Endothelial cell of umbilical vein (primary cell): ENCODE data around the gene ACSS2. TPM values are rescaled to one million over a fixed set of nuclear protein-coding genes. Genes with fewer than 3 reads are reported as not detected.

Experiments
- BruUV-seq: library from RNA; stranded (reverse); fragments of 400-500 nt; replicated peaks from 2 replicates; lab custom pipeline; 2021; lab: Mats Ljungman, UMichigan
- CTCF ChIA-PET: fragments of 300-600, 350-600 bp; sonication (Branson Sonifier 250); formaldehyde crosslinking; loops from one replicate; lab custom pipeline; 2021; ENCODE audit warnings: antibody characterized with exemption, inconsistent platforms; lab: Charles Lee
- POLR2A ChIA-PET: fragments of 300-600, 350-600 bp; sonication (Branson Sonifier 250); formaldehyde crosslinking; loops from one replicate; lab custom pipeline; 2021; ENCODE audit warnings: antibody characterized with exemption, inconsistent platforms; lab: Charles Lee
- DNase-seq: peaks from one replicate; pipeline ENCODE4 v3.0.0-alpha.2; 2011; ENCODE audit warnings: low read depth, low spot score
- FAIRE-seq: peaks from 2 replicates; lab custom pipeline; 2011; peaks lifted over from hg19 to GRCh38; lab: Jason Lieb, UNC
- H2AFZ ChIP-seq: 2 replicates; pipeline ENCODE4 v1.6.0; 2012; ENCODE audit warnings: low read depth, low read length, control low read depth, inconsistent platforms
- H3K27ac ChIP-seq: 2 replicates; pipeline ENCODE4 v1.5.1; 2011; ENCODE audit warnings: low read depth, mild to moderate bottlenecking, control low read depth, low read length, moderate library complexity; ENCODE audit not compliant: insufficient read depth
- H3K27me3 ChIP-seq, 2 experiments: 2 replicates each; pipeline versions ENCODE4 v1.6.0 to v1.6.1; 2011; ENCODE audit warnings: low read length in 2 of 2, mixed read lengths in 1 of 2; ENCODE audit not compliant: control insufficient read depth in 2 of 2, insufficient read depth in 2 of 2
- H3K36me3 ChIP-seq, 2 experiments: 2 replicates in 1 of 2; 3 replicates in 1 of 2; pipeline ENCODE4 v1.5.1; 2011; ENCODE audit warnings: low read length in 2 of 2, mild to moderate bottlenecking in 1 of 2, moderate library complexity in 1 of 2; ENCODE audit not compliant: control insufficient read depth in 2 of 2, insufficient read depth in 2 of 2; ENCODE audit errors: extremely low read depth in 1 of 2
- H3K4me1 ChIP-seq: 3 replicates; pipeline ENCODE4 v1.5.1; 2011; ENCODE audit warnings: mild to moderate bottlenecking, low read length; ENCODE audit not compliant: control insufficient read depth, insufficient read depth; ENCODE audit errors: extremely low read depth
- H3K4me2 ChIP-seq: 2 replicates; pipeline ENCODE4 v1.6.1; 2011; ENCODE audit warnings: low read length, control low read depth, mixed read lengths; ENCODE audit not compliant: insufficient read depth
- H3K4me3 ChIP-seq, 3 experiments: fragments of 200-600 bp in 1 of 3; sonication (generic), shearing (Covaris generic) in 1 of 3; replicated peaks in 1 of 3; 2 replicates each; pipeline ENCODE4 v1.5.1; 2011 to 2016; ENCODE audit warnings: control low read depth in 3 of 3, low read length in 3 of 3, mild to moderate bottlenecking in 2 of 3, inconsistent platforms in 1 of 3, low read depth in 1 of 3, moderate library complexity in 1 of 3; ENCODE audit not compliant: insufficient read depth in 1 of 3
- H3K79me2 ChIP-seq: 2 replicates; pipeline ENCODE4 v1.6.0; 2012; ENCODE audit warnings: low read length, inconsistent platforms; ENCODE audit not compliant: control insufficient read depth, insufficient read depth
- H3K9ac ChIP-seq: replicated peaks from 2 replicates; pipeline ENCODE3; 2011; ENCODE audit warnings: low read length, control low read depth; ENCODE audit not compliant: insufficient read depth; ENCODE audit errors: extremely low read depth
- H3K9me1 ChIP-seq: replicated peaks from 3 replicates; pipeline ENCODE4 v1.6.0; 2011; ENCODE audit warnings: mild to moderate bottlenecking, low read length; ENCODE audit not compliant: control insufficient read depth, insufficient read depth; ENCODE audit errors: extremely low read depth
- H3K9me3 ChIP-seq: replicated peaks from 2 replicates; pipeline ENCODE4 v1.5.1; 2012; ENCODE audit warnings: low read length, inconsistent platforms; ENCODE audit not compliant: control insufficient read depth, insufficient read depth
- H4K20me1 ChIP-seq: replicated peaks from 2 replicates; pipeline ENCODE3; 2011; ENCODE audit warnings: mild to moderate bottlenecking, low read length; ENCODE audit not compliant: control insufficient read depth, insufficient read depth; ENCODE audit errors: extremely low read depth
- GATA2 ChIP-seq: IDR thresholded peaks from 2 replicates; pipeline ENCODE4 v1.7.0; 2011; ENCODE audit warnings: low read depth, mild to moderate bottlenecking, moderate library complexity, mixed read lengths, low read length; ENCODE audit not compliant: insufficient read length, insufficient read depth
- JUN ChIP-seq: IDR thresholded peaks from 2 replicates; pipeline ENCODE4 v1.6.1; 2011; ENCODE audit warnings: borderline replicate concordance, low read depth; ENCODE audit not compliant: insufficient read length, insufficient read depth
- MYC ChIP-seq: IDR thresholded peaks from one replicate; pipeline ENCODE4 v1.6.1; 2011; ENCODE audit warnings: mild to moderate bottlenecking, low read depth, low read length
- dilution Hi-C: fragments of 300-500 bp; cut with MboI; formaldehyde crosslinking; loops from one replicate; pipeline ENCODE4 v1.15.0; 2019; ENCODE audit warnings: low sequenced_read_pairs; ENCODE audit not compliant: extremely low pct_ligation_motif_present
- intact Hi-C: fragments of 100-400 bp; cut with micrococcal nuclease; formaldehyde crosslinking; loops from one replicate; pipeline ENCODE4 v1.10.0; 2022
- polyA plus RNA-seq, 4 experiments: library from polyadenylated mRNA; depleted of rRNA in 3 of 4; stranded (reverse) in 3 of 4; unstranded in 1 of 4; fragments of >200 nt; gene quantifications; 2 replicates each; pipeline versions ENCODE4 v1.2.1 to v1.2.3, GENCODE V29; 2011 to 2012; ENCODE audit warnings: missing spikeins in 1 of 4
- total RNA-seq: library from RNA; stranded (reverse); gene quantifications from 2 replicates; pipeline ENCODE4 v1.2.3, GENCODE V29; 2021
- TF ChIP-seq, protein P1 (sequence below), 2 donors: IDR thresholded peaks; 1 replicate in 1 of 2; 2 replicates in 1 of 2; pipeline ENCODE4 v1.5.1; 2011; ENCODE audit warnings: low read length in 2 of 2, mild to moderate bottlenecking in 2 of 2, moderate library complexity in 2 of 2, control low read depth in 1 of 2, inconsistent platforms in 1 of 2, low read depth in 1 of 2; ENCODE audit not compliant: insufficient read depth in 1 of 2; ENCODE audit errors: extremely low read depth in 1 of 2
- TF ChIP-seq, protein P2 (sequence below): IDR thresholded peaks from 2 replicates; pipeline ENCODE4 v1.6.1; 2011; ENCODE audit not compliant: insufficient read depth, insufficient read length

ACSS2 gene
- total and polyA plus RNA-seq, 2 donors (not counting 3 experiments of a cell fraction or from before 2014, with no cell fraction given) = 40.7 to 42.3 TPM

DNA sequence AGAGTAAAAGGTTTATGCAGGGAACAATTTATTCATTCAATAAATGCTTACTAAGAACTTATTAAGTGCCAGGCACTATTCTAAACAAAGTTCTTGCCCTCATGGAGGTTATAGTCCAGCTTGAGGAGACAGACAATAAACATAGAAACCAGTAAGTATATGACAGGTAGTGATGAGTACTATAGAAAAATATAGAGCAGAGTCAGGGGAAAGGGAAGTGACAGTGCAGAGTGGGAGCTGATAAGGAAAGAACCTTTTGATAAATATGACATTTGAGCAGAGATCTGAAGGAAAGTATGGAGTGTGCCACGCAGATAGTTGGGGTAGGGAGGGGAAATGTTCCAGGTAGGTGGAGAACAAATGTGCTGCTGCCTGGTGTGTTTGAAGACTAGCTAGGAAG, 12.1 kb downstream of the ACSS2 start:
- dilution Hi-C loops = no loop called here
- BruUV-seq = no TSS peak
- Histone ChIP-seq H3K9me3 (no peaks in the 10 kb centered on the region), H3K36me3 (peaks cover 0 to 2% of the 10 kb centered on the region in 2 experiments), H3K9me1 (no peaks in the 10 kb centered on the region), H3K27me3 (no peaks in the 10 kb centered on the region), H3K79me2 (no peaks in the 10 kb centered on the region), H3K4me2 (no peak overlapping the region), H3K4me1 (peaks cover 3% of the 10 kb centered on the region), H4K20me1 (no peaks in the 10 kb centered on the region), H3K27ac (no peak overlapping the region), H3K4me3 (no peak overlapping the region), H3K9ac (no peak overlapping the region), H2AFZ (no peak overlapping the region)
- DNase-seq = no peak
- intact Hi-C loops = no loop called here
- ChIA-PET CTCF (interaction anchor here (0.6 to 1.2 kb wide), 2 partner anchors 14 to 17 kb away, joined by 3 to 5 read pairs; no protein-coding TSS in a partner anchor), POLR2A (interaction anchor here (0.7 kb wide), 2 partner anchors 67 to 114 kb away, joined by 3 to 14 read pairs; partner anchors contain the start of genes GSS and MYH7B)
- no peak for TF ChIP-seq GATA2
- TF ChIP-seq, protein P1, sequence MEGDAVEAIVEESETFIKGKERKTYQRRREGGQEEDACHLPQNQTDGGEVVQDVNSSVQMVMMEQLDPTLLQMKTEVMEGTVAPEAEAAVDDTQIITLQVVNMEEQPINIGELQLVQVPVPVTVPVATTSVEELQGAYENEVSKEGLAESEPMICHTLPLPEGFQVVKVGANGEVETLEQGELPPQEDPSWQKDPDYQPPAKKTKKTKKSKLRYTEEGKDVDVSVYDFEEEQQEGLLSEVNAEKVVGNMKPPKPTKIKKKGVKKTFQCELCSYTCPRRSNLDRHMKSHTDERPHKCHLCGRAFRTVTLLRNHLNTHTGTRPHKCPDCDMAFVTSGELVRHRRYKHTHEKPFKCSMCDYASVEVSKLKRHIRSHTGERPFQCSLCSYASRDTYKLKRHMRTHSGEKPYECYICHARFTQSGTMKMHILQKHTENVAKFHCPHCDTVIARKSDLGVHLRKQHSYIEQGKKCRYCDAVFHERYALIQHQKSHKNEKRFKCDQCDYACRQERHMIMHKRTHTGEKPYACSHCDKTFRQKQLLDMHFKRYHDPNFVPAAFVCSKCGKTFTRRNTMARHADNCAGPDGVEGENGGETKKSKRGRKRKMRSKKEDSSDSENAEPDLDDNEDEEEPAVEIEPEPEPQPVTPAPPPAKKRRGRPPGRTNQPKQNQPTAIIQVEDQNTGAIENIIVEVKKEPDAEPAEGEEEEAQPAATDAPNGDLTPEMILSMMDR (IDR thresholded peaks at IDR 0.05; ENCODE audit: extremely low read depth in 1 of 2, insufficient read depth in 1 of 2, low read depth in 1 of 2, low read length in 2 of 2) = no peak
- TF ChIP-seq MYC = no peak
- no peak for TF ChIP-seq JUN
- TF ChIP-seq, protein P2, sequence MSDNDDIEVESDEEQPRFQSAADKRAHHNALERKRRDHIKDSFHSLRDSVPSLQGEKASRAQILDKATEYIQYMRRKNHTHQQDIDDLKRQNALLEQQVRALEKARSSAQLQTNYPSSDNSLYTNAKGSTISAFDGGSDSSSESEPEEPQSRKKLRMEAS = no peak
- no peak for FAIRE-seq
